Adrenal gland (tissue), 12 donors: Measurements from ENCODE around the gene TRAPPC12. TPM values are rescaled to one million over a fixed set of nuclear protein-coding genes. Genes with fewer than 3 reads are reported as not detected.
"Not testable (repeated sequence)": the region's sequence is repeated elsewhere in the genome, so short reads cannot be mapped to it uniquely, and the experiment has no call there.

Experiments
- DNase-seq, 7 donors: peaks; one replicate each; pipeline ENCODE4 v3.0.0-alpha.2; 2019 to 2020
- H3K27ac ChIP-seq, 5 donors: fragments of 200-600 bp; sonication (generic) in 4 of 5; 1 replicate in 3 of 5; 2 replicates in 2 of 5; pipeline versions ENCODE4 v1.5.1 to v1.8.0; 2016 to 2020; ENCODE audit warnings: mild to moderate bottlenecking in 1 of 5
- H3K27me3 ChIP-seq: fragments of 200-600 bp; 2 replicates; pipeline ENCODE4 v1.8.0; 2021
- H3K36me3 ChIP-seq, 2 donors: fragments of 200-600 bp; replicated peaks in 1 of 2; 1 replicate in 1 of 2; 2 replicates in 1 of 2; pipeline versions ENCODE4 v1.5.1 to v1.8.0; 2018 to 2022
- H3K4me1 ChIP-seq, 2 donors: fragments of 200-600 bp; replicated peaks in 1 of 2; 1 replicate in 1 of 2; 2 replicates in 1 of 2; pipeline versions ENCODE4 v1.5.1 to v1.8.0; 2018 to 2021
- H3K4me3 ChIP-seq, 4 donors: fragments of 200-600 bp; sonication (generic) in 3 of 4; one replicate each; pipeline ENCODE4 v1.5.1; 2016 to 2018
- H3K9me3 ChIP-seq, 3 donors: fragments of 200-600 bp; sonication (generic) in 1 of 3; replicated peaks in 1 of 3; 1 replicate in 2 of 3; 2 replicates in 1 of 3; pipeline versions ENCODE4 v1.5.1 to v1.8.0; 2016 to 2021
- POLR2A ChIP-seq, 2 donors: fragments of 450-650 bp; IDR thresholded peaks; one replicate each; pipeline ENCODE4 v1.6.1; 2017; ENCODE audit warnings: antibody characterized with exemption in 2 of 2, mild to moderate bottlenecking in 2 of 2, moderate library complexity in 1 of 2
- WGBS, 4 donors: extraction: QIAGEN DNeasy Blood & Tissue Kit in 2 of 4; methylation state at CpG; one replicate each; pipeline versions ENCODE4 v1.1.5 to v1.1.7; 2013 to 2017; 5-methylcytosine and 5-hydroxymethylcytosine counted together
- intact Hi-C, 2 donors: fragments of 100-400 bp; cut with DNase I; formaldehyde crosslinking; loops; one replicate each; pipeline versions ENCODE4 v1.14.1 to v1.15.0; 2022 to 2023
- polyA plus RNA-seq, 3 donors: library from polyadenylated mRNA; stranded (reverse); fragments of 200-250 nt in 2 of 3; fragments of 350-450 nt in 1 of 3; fragmentation: Illumina TruSeq in 1 of 3; extraction: RNeasy Lipid Tissue Mini Kit (QIAGEN cat#74804) in 1 of 3; gene quantifications; one replicate each; pipeline ENCODE4 v1.2.3, GENCODE V29; 2013 to 2014
- total RNA-seq, 9 donors: library from RNA; depleted of rRNA in 4 of 9; stranded (reverse); fragments of >200 nt in 4 of 9; fragments of 120-200 nt in 1 of 9; fragmentation: NEBNext Ultra II Directional in 1 of 9; extraction: Animal tissue kit (Norgen Biotek cat#: 25700) in 1 of 9; gene quantifications; one replicate each; pipeline versions ENCODE4 v1.1.0 to v1.2.4, GENCODE V29; 2013 to 2023
- TF ChIP-seq, protein P1 (sequence below), 6 experiments: fragments of 450-650 bp in 4 of 6; fragments of 200-600 bp in 2 of 6; sonication (generic) in 1 of 6; IDR thresholded peaks; 1 replicate in 5 of 6; 2 replicates in 1 of 6; pipeline versions ENCODE4 v1.5.1 to v1.8.0; 2016 to 2021; ENCODE audit warnings: antibody characterized with exemption in 6 of 6, mild to moderate bottlenecking in 2 of 6, moderate library complexity in 1 of 6
- donor health status: healthy with polysubstance abuse.
- donor health status: Bipolar disorder and iron deficiency.
- donor health status: DM: yes; HTN: yes; CAD: no.
- donor health status: DM: no; HTN: no; CAD: no.
- donor health status: DM: no; HTN: no; CAD: no.
- donor health status: DM: yes; HTN: yes; CAD: no.

TRAPPC12 gene
- total and polyA plus RNA-seq, 12 donors: 58.3 to 334 (median 99.5) TPM

DNA sequence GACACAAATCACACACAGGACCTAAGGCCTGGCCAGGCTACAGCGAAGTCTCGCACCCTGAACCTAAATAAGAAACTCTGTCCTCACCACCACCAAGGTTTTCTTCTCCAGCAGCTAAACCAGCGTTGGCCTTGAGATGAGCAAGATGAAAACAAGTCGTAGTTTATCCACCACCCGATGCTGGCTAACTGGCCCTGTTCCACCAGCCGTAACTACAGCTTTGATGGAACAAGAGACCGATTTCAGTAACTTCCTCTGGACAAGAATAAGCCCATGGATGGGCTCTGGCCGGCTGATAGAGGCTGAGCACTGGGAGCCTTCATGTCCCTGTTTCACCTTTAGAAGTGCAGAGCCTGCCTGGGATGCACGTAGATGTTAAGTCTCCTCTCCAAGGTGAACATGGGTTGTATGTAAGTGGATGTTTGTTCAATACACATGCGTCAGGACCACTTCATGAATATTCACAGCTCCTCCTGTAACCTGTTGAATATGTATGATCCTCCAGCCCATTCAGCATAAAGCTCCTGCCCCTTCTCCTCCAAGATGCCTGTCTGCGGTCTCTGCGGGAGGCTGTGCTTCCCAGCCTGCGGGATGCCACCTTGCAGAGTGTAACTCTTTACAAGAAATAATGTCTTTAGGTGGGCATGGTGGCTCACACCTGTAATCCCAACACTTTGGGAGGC, 115.6 kb downstream of the TRAPPC12 start:
- Histone ChIP-seq H3K36me3 (peaks cover 0 to 30% of the 10 kb centered on the region in 2 donors), H3K27ac (no peak overlapping the region), H3K9me3 (no peaks in the 10 kb centered on the region), H3K27me3 (no peaks in the 10 kb centered on the region), H3K4me3 (no peak overlapping the region), H3K4me1 (peaks cover 0 to 9% of the 10 kb centered on the region in 2 donors)
- WGBS, 4 donors: 69 to 82% (median 81%) methylated on average over 10 to 13 of the region's 13 CpGs
- TF ChIP-seq, protein P1, sequence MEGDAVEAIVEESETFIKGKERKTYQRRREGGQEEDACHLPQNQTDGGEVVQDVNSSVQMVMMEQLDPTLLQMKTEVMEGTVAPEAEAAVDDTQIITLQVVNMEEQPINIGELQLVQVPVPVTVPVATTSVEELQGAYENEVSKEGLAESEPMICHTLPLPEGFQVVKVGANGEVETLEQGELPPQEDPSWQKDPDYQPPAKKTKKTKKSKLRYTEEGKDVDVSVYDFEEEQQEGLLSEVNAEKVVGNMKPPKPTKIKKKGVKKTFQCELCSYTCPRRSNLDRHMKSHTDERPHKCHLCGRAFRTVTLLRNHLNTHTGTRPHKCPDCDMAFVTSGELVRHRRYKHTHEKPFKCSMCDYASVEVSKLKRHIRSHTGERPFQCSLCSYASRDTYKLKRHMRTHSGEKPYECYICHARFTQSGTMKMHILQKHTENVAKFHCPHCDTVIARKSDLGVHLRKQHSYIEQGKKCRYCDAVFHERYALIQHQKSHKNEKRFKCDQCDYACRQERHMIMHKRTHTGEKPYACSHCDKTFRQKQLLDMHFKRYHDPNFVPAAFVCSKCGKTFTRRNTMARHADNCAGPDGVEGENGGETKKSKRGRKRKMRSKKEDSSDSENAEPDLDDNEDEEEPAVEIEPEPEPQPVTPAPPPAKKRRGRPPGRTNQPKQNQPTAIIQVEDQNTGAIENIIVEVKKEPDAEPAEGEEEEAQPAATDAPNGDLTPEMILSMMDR (IDR thresholded peaks at IDR 0.05): no peak
- DNase-seq: peak in 1 of 7 donors; percentile 49
- intact Hi-C loops: no loop called here

GRCh38 chr2:3496708-3497080, 117.2 kb downstream of the TRAPPC12 start:
- peak in 1 of 7 donors; percentile 41 for DNase-seq
- H3K4me3 ChIP-seq, H3K27ac ChIP-seq, H3K9me3 ChIP-seq, H3K4me1 ChIP-seq, H3K27me3 ChIP-seq, intact Hi-C loops: not testable (repeated sequence)
- peaks cover 0 to 40% of the 10 kb centered on the region in 2 donors for H3K36me3 ChIP-seq
- 92 to 98% (median 96%) methylated on average over 15 of the region's 15 CpGs for WGBS, 4 donors

- no peaks in the 10 kb centered on the region for H3K27me3 ChIP-seq
- no peak for TF ChIP-seq POLR2A (IDR thresholded peaks at IDR 0.05)
- TF ChIP-seq, protein P1 (IDR thresholded peaks at IDR 0.05): no peak
- no peak overlapping the region for H3K27ac ChIP-seq
- H3K4me3 ChIP-seq: no peak overlapping the region
- peak in 1 of 7 donors; percentile 35 for DNase-seq
- H3K4me1 ChIP-seq: peaks cover 0 to 5% of the 10 kb centered on the region in 2 donors
- WGBS, 4 donors: 91 to 95% (median 93%) methylated on average over 18 of the region's 18 CpGs
- intact Hi-C loops: no loop called here
- H3K36me3 ChIP-seq: peaks cover 0 to 44% of the 10 kb centered on the region in 2 donors
- H3K9me3 ChIP-seq: no peaks in the 10 kb centered on the region
Observed at GRCh38 chr2:3498783-3499394, 119.4 kb downstream of the TRAPPC12 start.

GRCh38 chr2:3500326-3500899, 120.9 kb downstream of the TRAPPC12 start:
- TF ChIP-seq, protein P1 (IDR thresholded peaks at IDR 0.05): no peak
- TF ChIP-seq POLR2A (IDR thresholded peaks at IDR 0.05): no peak
- 94 to 96% (median 95%) methylated on average over 19 to 34 of the region's 34 CpGs for WGBS, 4 donors
- Histone ChIP-seq H3K27me3 (no peaks in the 10 kb centered on the region), H3K36me3 (peaks cover 0 to 55% of the 10 kb centered on the region in 2 donors), H3K4me3 (no peak overlapping the region), H3K27ac (no peak overlapping the region), H3K9me3 (no peaks in the 10 kb centered on the region), H3K4me1 (no peaks in the 10 kb centered on the region)
- intact Hi-C loops: no loop called here
- peak in 1 of 7 donors; percentile 46 for DNase-seq
